IMR-90 (cell line): ENCODE results near the gene EMD.

Source experiments
- BHLHE40 ChIP-seq: fragments of 150-350 bp; IDR thresholded peaks from 2 replicates; pipeline ENCODE4 v1.6.1; 2016; ENCODE audit warnings: mild to moderate bottlenecking, low read depth, low read length
- CEBPB ChIP-seq: IDR thresholded peaks from 2 replicates; pipeline ENCODE4 v1.6.1; 2012; ENCODE audit warnings: low read depth, low read length, improper control_type of control experiment
- CHD1 ChIP-seq: IDR thresholded peaks from 2 replicates; pipeline ENCODE4 v1.6.1; 2012; ENCODE audit warnings: low read depth, low read length, improper control_type of control experiment
- CTCF ChIP-seq: conservative IDR thresholded peaks from 2 replicates; pipeline ENCODE4 v1.5.1; 2012; ENCODE audit warnings: mild to moderate bottlenecking, low read depth, low read length, improper control_type of control experiment
- MAFK ChIP-seq: IDR thresholded peaks from 2 replicates; pipeline ENCODE4 v1.6.1; 2012; ENCODE audit warnings: low read depth, low read length, improper control_type of control experiment
- MAZ ChIP-seq: IDR thresholded peaks from 2 replicates; pipeline ENCODE4 v1.6.1; 2012; ENCODE audit warnings: low read depth, mild to moderate bottlenecking, low read length, improper control_type of control experiment, moderate library complexity, borderline replicate concordance
- MXI1 ChIP-seq: IDR thresholded peaks from 2 replicates; pipeline ENCODE4 v1.6.1; 2012; ENCODE audit warnings: low read depth, mild to moderate bottlenecking, low read length, moderate library complexity, borderline replicate concordance
- POLR2A ChIP-seq: IDR thresholded peaks from 2 replicates; pipeline ENCODE4 v1.6.1; 2012; ENCODE audit warnings: mild to moderate bottlenecking, low read depth, low read length
- RFX5 ChIP-seq: IDR thresholded peaks from 2 replicates; pipeline ENCODE4 v1.8.0; 2012; ENCODE audit warnings: low read depth, mild to moderate bottlenecking, low read length, moderate library complexity
- SMC3 ChIP-seq: fragments of 150-350 bp; IDR thresholded peaks from 2 replicates; pipeline ENCODE4 v1.6.1; 2016; ENCODE audit warnings: low read depth, mild to moderate bottlenecking, antibody characterized with exemption, low read length, moderate library complexity
- USF2 ChIP-seq: fragments of 150-350 bp; IDR thresholded peaks from 2 replicates; pipeline ENCODE4 v1.6.1; 2017; ENCODE audit warnings: mild to moderate bottlenecking, antibody characterized with exemption, low read length, low read depth

GRCh38 chrX:154380787-154381186 is 1.7 kb downstream of the EMD start:
- TF ChIP-seq CTCF, result no peak
- TF ChIP-seq BHLHE40, result no peak
- TF ChIP-seq MAFK, result no peak
- TF ChIP-seq CHD1, result no peak
- TF ChIP-seq USF2, result no peak
- TF ChIP-seq POLR2A, result no peak
- TF ChIP-seq MAZ, result no peak
- no peak for TF ChIP-seq SMC3
- no peak for TF ChIP-seq CEBPB
- no peak for TF ChIP-seq RFX5
- TF ChIP-seq MXI1, result no peak
